ENCODE measurements around the gene FGF22.
A peak's percentile ranks its signal among the peaks of the same experiment; 100 is the strongest.

Gene FGF22

DNA sequence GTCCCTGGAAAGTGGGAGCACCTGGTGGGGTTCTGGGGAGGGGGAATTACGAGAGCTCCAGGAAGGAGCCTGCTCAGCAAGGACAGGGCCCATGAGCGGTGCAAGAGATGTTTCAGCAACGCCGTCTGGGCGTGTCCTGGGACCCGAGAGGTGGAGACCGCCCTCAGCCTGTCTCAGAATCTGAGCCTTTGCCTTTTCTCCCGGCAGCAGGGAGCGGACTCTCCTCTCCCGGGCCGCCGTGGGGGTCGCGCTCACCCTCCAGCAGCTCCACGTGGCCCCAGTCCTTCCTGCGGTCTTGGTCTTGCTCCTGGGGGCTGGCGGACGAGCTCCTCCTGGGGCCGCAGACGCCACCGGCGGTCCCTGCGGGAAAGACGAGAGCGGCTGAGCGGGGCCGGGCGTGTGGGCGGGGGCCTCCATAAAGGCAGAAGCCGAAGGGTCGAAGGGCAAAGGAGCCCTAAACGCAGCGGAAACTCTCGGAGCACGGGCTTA is 7.1 kb upstream of the FGF22 start:
- DNase-seq (ENCODE audit: extremely low read depth, low read depth): no peak
- no peak for TF ChIP-seq CTCF (IDR thresholded peaks at IDR 0.05; ENCODE audit: low read depth, low read length, missing control alignments)
- peak overlapping the region; percentile 94 for H3K4me3 ChIP-seq (replicated peaks; ENCODE audit: low read depth, low read length)

DNA sequence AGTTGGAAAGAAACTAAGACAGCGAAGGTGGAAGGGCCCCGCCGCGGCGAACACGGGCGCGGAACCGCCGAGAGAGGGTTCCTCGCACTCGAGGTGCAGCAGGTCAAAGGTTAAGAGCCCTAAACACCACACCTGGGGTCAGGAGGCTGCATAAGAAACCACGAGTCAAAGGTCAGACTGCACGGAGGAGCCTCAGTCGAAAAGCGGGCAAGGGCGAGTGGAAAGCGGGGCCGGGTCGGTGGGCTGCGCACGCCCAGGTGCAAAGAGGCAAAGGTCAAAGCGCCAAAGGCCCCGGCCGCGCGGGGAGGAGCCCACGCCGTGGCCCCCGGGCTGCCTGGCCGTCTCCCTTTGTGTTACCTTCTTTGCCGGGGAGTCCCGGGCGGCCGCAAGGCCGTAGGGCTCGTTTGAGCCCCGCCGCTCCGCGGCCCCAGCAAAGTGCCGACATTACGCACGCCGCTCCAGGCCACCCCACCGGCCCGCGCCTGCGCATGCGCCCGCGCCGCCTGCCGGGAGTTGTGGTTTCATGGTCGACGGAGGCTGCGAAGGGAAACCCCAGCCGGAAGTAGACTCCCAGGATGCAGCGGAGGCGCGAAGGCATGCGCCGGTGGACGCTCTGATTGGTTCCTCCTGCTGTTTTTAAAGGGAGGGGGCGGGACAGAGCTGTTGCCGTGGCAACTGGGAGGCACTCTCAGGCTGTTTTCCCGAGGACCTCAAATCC is 6.5 kb upstream of the FGF22 start, which contains the start of gene POLRMT:
POLRMT (minus strand) TSS at position 470 of the 718 bp plus-strand sequence; CDS start at position 445, 25 bp downstream.
- H3K4me3 ChIP-seq (replicated peaks; ENCODE audit: low read depth, low read length): peak within 1 kb of the TSS; percentile 94
- TF ChIP-seq CTCF (IDR thresholded peaks at IDR 0.05; ENCODE audit: low read depth, low read length, missing control alignments): peak; percentile 7
- peak; percentile 97 for DNase-seq (ENCODE audit: extremely low read depth, low read depth)

DNA sequence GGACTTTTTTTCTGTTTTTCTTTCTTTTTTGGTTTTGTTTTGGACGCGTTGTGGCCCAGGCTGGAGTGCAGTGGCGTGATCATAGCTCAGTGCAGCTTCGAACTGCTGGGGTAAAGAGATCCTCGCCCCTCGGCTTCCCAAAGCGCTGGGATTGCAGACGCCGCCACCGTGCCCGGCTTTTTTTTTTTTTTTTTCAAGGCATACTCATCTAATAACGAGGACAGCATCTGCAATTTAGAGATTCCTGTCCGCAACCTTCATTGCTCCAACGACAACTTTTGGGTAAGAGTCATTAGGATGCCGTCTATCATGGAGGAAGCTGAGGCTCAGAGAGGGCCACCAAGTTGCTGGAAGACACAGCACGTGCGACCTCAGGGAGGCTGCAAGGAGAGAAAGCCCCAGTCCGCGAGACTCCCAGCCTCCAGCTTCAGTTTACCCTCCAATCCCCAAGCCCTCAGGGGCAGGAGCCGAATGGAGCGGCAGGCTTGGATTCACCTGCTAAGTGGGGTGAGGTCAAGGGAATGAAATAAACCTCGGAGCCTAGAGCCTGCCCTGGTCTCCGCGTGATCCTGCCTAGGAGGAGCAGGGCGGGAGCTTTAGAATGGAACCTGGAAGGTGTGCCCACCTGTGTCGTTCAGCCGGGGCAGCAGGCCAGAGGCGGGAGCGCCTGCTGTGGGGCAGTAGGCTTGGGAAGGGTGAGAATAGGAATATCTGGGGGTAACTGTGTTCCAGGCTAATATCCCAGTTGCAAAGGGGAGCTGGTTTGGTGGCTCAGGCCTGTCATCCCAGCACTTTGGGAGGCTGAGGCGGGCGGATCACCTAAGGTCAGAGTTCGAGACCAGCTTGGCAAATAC is 5.7 kb upstream of the FGF22 start:
- TF ChIP-seq CTCF (IDR thresholded peaks at IDR 0.05; ENCODE audit: low read depth, low read length, missing control alignments): no peak
- H3K4me3 ChIP-seq (replicated peaks; ENCODE audit: low read depth, low read length): peak overlapping the region; percentile 94
- no peak for DNase-seq (ENCODE audit: extremely low read depth, low read depth)

DNA sequence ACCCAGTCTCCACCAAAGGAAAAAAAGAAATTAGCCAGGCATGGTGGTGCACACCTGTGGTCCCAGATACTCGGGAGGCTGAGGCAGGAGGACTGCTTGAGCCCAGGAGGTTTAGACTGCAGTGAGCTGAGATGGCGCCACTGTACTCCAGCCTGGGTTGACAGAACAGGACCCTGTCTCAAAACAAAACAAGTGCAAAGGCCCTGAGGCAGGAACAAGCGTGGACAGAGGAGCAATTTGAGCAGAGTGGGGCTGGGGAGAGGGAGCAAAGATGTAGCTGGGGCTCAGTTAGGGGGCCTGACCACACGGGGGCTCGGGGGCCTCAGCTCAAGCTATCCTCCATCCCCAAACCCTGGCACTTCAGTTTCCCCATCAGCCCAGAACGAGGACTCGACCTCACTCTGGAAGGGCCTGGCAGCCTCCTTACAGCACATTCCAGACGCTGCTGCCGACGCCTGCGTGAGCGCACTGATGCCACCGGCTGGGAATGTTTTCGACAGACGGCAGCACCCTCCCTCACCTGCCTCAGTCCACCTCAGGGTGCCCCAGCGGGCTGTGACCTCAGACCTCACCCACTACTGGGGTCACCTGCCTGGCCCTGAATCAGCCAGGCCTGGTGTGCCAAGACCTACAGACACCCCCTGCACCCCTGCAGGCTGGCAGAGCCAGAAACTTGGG is 4.6 kb upstream of the FGF22 start:
- DNase-seq (ENCODE audit: extremely low read depth, low read depth): no peak
- H3K4me3 ChIP-seq (replicated peaks; ENCODE audit: low read depth, low read length): no peak overlapping the region
- no peak for TF ChIP-seq CTCF (IDR thresholded peaks at IDR 0.05; ENCODE audit: low read depth, low read length, missing control alignments)

- no peak for TF ChIP-seq CTCF (IDR thresholded peaks at IDR 0.05; ENCODE audit: low read depth, low read length, missing control alignments)
- H3K4me3 ChIP-seq (replicated peaks; ENCODE audit: low read depth, low read length): no peak overlapping the region
- DNase-seq (ENCODE audit: extremely low read depth, low read depth): no peak
These were observed 800 bp upstream of the FGF22 start for GRCh38 chr19:638906-639252.

GRCh38 chr19:640161-640558 is 481 bp downstream of the FGF22 start:
- H3K4me3 ChIP-seq (replicated peaks; ENCODE audit: low read depth, low read length): no peak overlapping the region
- no peak for TF ChIP-seq CTCF (IDR thresholded peaks at IDR 0.05; ENCODE audit: low read depth, low read length, missing control alignments)
- DNase-seq (ENCODE audit: extremely low read depth, low read depth): no peak
